ENCODE results near the gene DRAXIN.

Gene DRAXIN

GRCh38 chr1:11759791-11760190 is 68.3 kb downstream of the DRAXIN start:
- in situ Hi-C loops (cut with MboI; ENCODE audit: low sequenced_read_pairs), result no loop called here

GRCh38 chr1:11761285-11761684 is 69.8 kb downstream of the DRAXIN start:
- in situ Hi-C loops (cut with MboI; ENCODE audit: low sequenced_read_pairs), result no loop called here

- in situ Hi-C loops (cut with MboI; ENCODE audit: low sequenced_read_pairs), result no loop called here
Observed at GRCh38 chr1:11761988-11762406, 70.5 kb downstream of the DRAXIN start, which contains the start of gene C1orf167. TSS of gene C1orf167 (plus strand) at chr1:11762193. CDS start at chr1:11764401, 2,208 bp downstream.

- in situ Hi-C loops (cut with MboI; ENCODE audit: low sequenced_read_pairs), result no loop called here
Observed at GRCh38 chr1:11764115-11764514, 72.6 kb downstream of the DRAXIN start.

GRCh38 chr1:11764519-11764918 is 73.0 kb downstream of the DRAXIN start:
- in situ Hi-C loops (cut with MboI; ENCODE audit: low sequenced_read_pairs), result no loop called here

GRCh38 chr1:11765661-11766428 is 74.3 kb downstream of the DRAXIN start:
- in situ Hi-C loops (cut with MboI; ENCODE audit: low sequenced_read_pairs), result no loop called here

- in situ Hi-C loops (cut with MboI; ENCODE audit: low sequenced_read_pairs), result no loop called here
Observed at GRCh38 chr1:11766429-11766776, 74.9 kb downstream of the DRAXIN start.

GRCh38 chr1:11767922-11768704 is 76.6 kb downstream of the DRAXIN start:
- in situ Hi-C loops (cut with MboI; ENCODE audit: low sequenced_read_pairs), result no loop called here

- in situ Hi-C loops (cut with MboI; ENCODE audit: low sequenced_read_pairs), result no loop called here
Observed at GRCh38 chr1:11768821-11769220, 77.3 kb downstream of the DRAXIN start.

GRCh38 chr1:11769274-11769673 is 77.8 kb downstream of the DRAXIN start:
- in situ Hi-C loops (cut with MboI; ENCODE audit: low sequenced_read_pairs), result no loop called here

GRCh38 chr1:11770011-11770410 is 78.5 kb downstream of the DRAXIN start:
- in situ Hi-C loops (cut with MboI; ENCODE audit: low sequenced_read_pairs), result no loop called here

- in situ Hi-C loops (cut with MboI; ENCODE audit: low sequenced_read_pairs), result no loop called here
Observed at GRCh38 chr1:11771481-11772043, 80.1 kb downstream of the DRAXIN start.

GRCh38 chr1:11772458-11772857 is 80.9 kb downstream of the DRAXIN start:
- in situ Hi-C loops (cut with MboI; ENCODE audit: low sequenced_read_pairs), result no loop called here

- in situ Hi-C loops (cut with MboI; ENCODE audit: low sequenced_read_pairs), result no loop called here
Observed at GRCh38 chr1:11774753-11775152, 83.2 kb downstream of the DRAXIN start.

All from hTERT RPE-1 (cell line).